CD4-positive, alpha-beta T cell treated with Interleukin-15 for 1 hour (primary cell): ENCODE measurements around the gene OGN.

Experiments used
- DNase-seq: peaks from one replicate; pipeline ENCODE4 v3.0.0-alpha.2; 2020

Gene OGN

DNA sequence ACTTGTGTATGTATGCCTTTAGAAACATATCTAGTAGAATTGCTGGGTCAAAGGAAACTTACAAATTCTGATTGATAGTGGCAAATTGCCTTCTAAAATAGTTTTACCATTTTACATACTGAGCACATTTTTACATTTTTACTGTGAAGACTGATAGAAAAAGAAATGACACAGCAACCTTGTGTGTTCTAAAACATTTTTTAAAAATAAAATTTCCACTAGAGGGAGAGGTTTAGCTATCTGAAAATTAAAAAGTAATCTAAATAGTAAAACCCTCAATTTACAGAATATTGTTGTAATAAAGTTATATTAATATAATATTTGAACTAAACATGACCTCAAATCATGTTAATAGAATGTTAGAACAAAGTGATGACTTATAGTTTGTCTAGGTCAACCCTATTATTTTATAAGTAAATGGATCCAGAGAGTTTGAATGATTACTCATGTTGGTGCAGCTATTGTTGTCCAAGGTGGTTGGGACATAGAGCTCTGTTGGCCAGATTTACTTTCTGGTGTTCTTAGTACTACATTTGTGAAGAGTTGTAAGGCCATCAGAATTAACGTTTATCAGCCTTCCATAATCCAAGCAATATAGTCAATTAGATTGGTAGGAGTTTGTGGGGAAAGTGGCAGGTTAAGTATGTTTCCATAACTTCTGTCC, 61.4 kb downstream of the OGN start:
- DNase-seq, result no peak

- no peak for DNase-seq
These were observed 62.8 kb downstream of the OGN start for GRCh38 chr9:92341578-92341977.

GRCh38 chr9:92333282-92333634, 71.1 kb downstream of the OGN start:
- no peak for DNase-seq
